H9 (cell line): ENCODE data around the gene CLEC16A. TPM values are rescaled to one million over a fixed set of nuclear protein-coding genes. Genes with fewer than 3 reads are reported as not detected.

Source experiments
- DNase-seq: peaks from one replicate; pipeline ENCODE4 v3.0.0-alpha.2; 2017
- H2AFZ ChIP-seq: one replicate; pipeline ENCODE4 v1.6.1; 2013; ENCODE audit warnings: mild to moderate bottlenecking, low read length, control low read depth, moderate library complexity
- H2AK5ac ChIP-seq: 2 replicates; pipeline ENCODE4 v1.6.1; 2013; ENCODE audit warnings: low read length, control low read depth, mixed read lengths; ENCODE audit not compliant: insufficient read length
- H2BK120ac ChIP-seq: one replicate; pipeline ENCODE4 v1.6.1; 2013; ENCODE audit warnings: low read depth, mild to moderate bottlenecking, low read length, control low read depth, inconsistent platforms; ENCODE audit not compliant: poor library complexity, severe bottlenecking
- H2BK12ac ChIP-seq: 2 replicates; pipeline ENCODE4 v1.6.1; 2013; ENCODE audit warnings: low read length, control low read depth, mixed read lengths, low read depth; ENCODE audit not compliant: insufficient read length
- H2BK15ac ChIP-seq: 2 replicates; pipeline ENCODE4 v1.6.1; 2013; ENCODE audit warnings: low read depth, low read length, control low read depth
- H2BK20ac ChIP-seq: one replicate; pipeline ENCODE4 v1.6.1; 2013; ENCODE audit warnings: low read depth, mild to moderate bottlenecking, low read length, control low read depth, inconsistent platforms; ENCODE audit not compliant: poor library complexity, severe bottlenecking
- H2BK5ac ChIP-seq: 2 replicates; pipeline ENCODE4 v1.6.1; 2013; ENCODE audit warnings: low read length, control low read depth, mixed read lengths; ENCODE audit not compliant: insufficient read length
- H3K14ac ChIP-seq: 2 replicates; pipeline ENCODE4 v1.6.1; 2013; ENCODE audit warnings: low read length, control low read depth; ENCODE audit not compliant: insufficient read depth
- H3K18ac ChIP-seq: 2 replicates; pipeline ENCODE4 v1.6.1; 2013; ENCODE audit warnings: low read depth, mild to moderate bottlenecking, mixed read lengths, low read length, control low read depth; ENCODE audit not compliant: insufficient read length
- H3K23ac ChIP-seq: 2 replicates; pipeline ENCODE4 v1.6.1; 2013; ENCODE audit warnings: low read length, control low read depth, mixed read lengths, low read depth; ENCODE audit not compliant: insufficient read length
- H3K23me2 ChIP-seq: 2 replicates; pipeline ENCODE4 v1.6.1; 2013; ENCODE audit warnings: low read depth, mild to moderate bottlenecking, mixed read lengths, low read length, control low read depth; ENCODE audit not compliant: insufficient read length, poor library complexity, severe bottlenecking
- H3K27ac ChIP-seq: 2 replicates; pipeline ENCODE4 v1.5.1; 2013; ENCODE audit warnings: low read length, control low read depth, mixed read lengths, low read depth; ENCODE audit not compliant: insufficient read length
- H3K27me3 ChIP-seq: 2 replicates; pipeline ENCODE4 v1.6.1; 2013; ENCODE audit warnings: low read length, control low read depth, inconsistent platforms; ENCODE audit not compliant: insufficient read depth
- H3K4ac ChIP-seq: 2 replicates; pipeline ENCODE4 v1.6.1; 2013; ENCODE audit warnings: low read depth, mild to moderate bottlenecking, control low read depth, inconsistent platforms, low read length, moderate library complexity
- H3K4me1 ChIP-seq: 2 replicates; pipeline ENCODE4 v1.6.1; 2013; ENCODE audit warnings: low read length, control low read depth, inconsistent platforms; ENCODE audit not compliant: insufficient read depth
- H3K4me2 ChIP-seq: 2 replicates; pipeline ENCODE4 v1.6.1; 2013; ENCODE audit warnings: low read length, control low read depth, mixed read lengths; ENCODE audit not compliant: insufficient read length, insufficient read depth
- H3K56ac ChIP-seq: 2 replicates; pipeline ENCODE4 v1.6.1; 2013; ENCODE audit warnings: low read depth, mild to moderate bottlenecking, mixed read lengths, low read length, control low read depth; ENCODE audit not compliant: insufficient read length
- H3K79me1 ChIP-seq: 2 replicates; pipeline ENCODE4 v1.6.1; 2013; ENCODE audit warnings: low read depth, mild to moderate bottlenecking, moderate library complexity, low read length, control low read depth, inconsistent platforms; ENCODE audit not compliant: insufficient read depth, poor library complexity, severe bottlenecking
- H3K79me2 ChIP-seq: 2 replicates; pipeline ENCODE4 v1.6.1; 2013; ENCODE audit warnings: low read length, control low read depth, inconsistent platforms; ENCODE audit not compliant: insufficient read depth
- H3K9ac ChIP-seq: 2 replicates; pipeline ENCODE4 v1.6.1; 2013; ENCODE audit warnings: low read length, control low read depth, mixed read lengths; ENCODE audit not compliant: insufficient read length; ENCODE audit errors: extremely low read depth
- H3K9me3 ChIP-seq: one replicate; pipeline ENCODE4 v1.6.1; 2013; ENCODE audit warnings: low read depth, low read length, inconsistent platforms; ENCODE audit not compliant: control insufficient read depth
- H3T11ph ChIP-seq: one replicate; pipeline ENCODE4 v1.6.1; 2013; ENCODE audit warnings: mild to moderate bottlenecking, low read length, control low read depth, inconsistent platforms
- H4K20me1 ChIP-seq: one replicate; pipeline ENCODE4 v1.6.1; 2013; ENCODE audit not compliant: control insufficient read depth, insufficient read length, insufficient read depth
- H4K5ac ChIP-seq: 2 replicates; pipeline ENCODE4 v1.6.1; 2013; ENCODE audit warnings: low read depth, mild to moderate bottlenecking, mixed read lengths, low read length, control low read depth; ENCODE audit not compliant: insufficient read length
- H4K8ac ChIP-seq: replicated peaks from 2 replicates; pipeline ENCODE4 v1.6.1; 2013; ENCODE audit warnings: low read length, control low read depth, mixed read lengths, low read depth; ENCODE audit not compliant: insufficient read length
- H4K91ac ChIP-seq: 2 replicates; pipeline ENCODE4 v1.6.1; 2013; ENCODE audit warnings: low read depth, mild to moderate bottlenecking, moderate library complexity, mixed read lengths, low read length, control low read depth; ENCODE audit not compliant: insufficient read length
- H3K27ac Mint-ChIP-seq, 3 experiments: 2 replicates in 2 of 3; 3 replicates in 1 of 3; pipeline ENCODE4 v1.8.0; 2020 to 2021; ENCODE audit warnings: mixed read lengths in 3 of 3, mild to moderate bottlenecking in 1 of 3, moderate library complexity in 1 of 3
- H3K27me3 Mint-ChIP-seq: 2 replicates; pipeline ENCODE4 v1.8.0; 2021; ENCODE audit warnings: low read depth, mild to moderate bottlenecking, moderate library complexity, mixed read lengths
- H3K36me3 Mint-ChIP-seq, 3 experiments: 2 replicates in 2 of 3; 3 replicates in 1 of 3; pipeline ENCODE4 v1.8.0; 2020 to 2021; ENCODE audit warnings: low read depth in 3 of 3, mixed read lengths in 3 of 3; ENCODE audit not compliant: insufficient read depth in 1 of 3
- H3K4me1 Mint-ChIP-seq, 2 experiments: 2 replicates each; pipeline ENCODE4 v1.8.0; 2020; ENCODE audit warnings: mixed read lengths in 2 of 2
- H3K4me3 Mint-ChIP-seq, 2 experiments: 2 replicates in 1 of 2; 3 replicates in 1 of 2; pipeline ENCODE4 v1.8.0; 2020 to 2021; ENCODE audit warnings: mild to moderate bottlenecking in 2 of 2, mixed read lengths in 2 of 2, moderate library complexity in 1 of 2
- H3K9me3 Mint-ChIP-seq, 2 experiments: 2 replicates in 1 of 2; 3 replicates in 1 of 2; pipeline ENCODE4 v1.8.0; 2020; ENCODE audit warnings: mild to moderate bottlenecking in 2 of 2, mixed read lengths in 2 of 2, moderate library complexity in 1 of 2
- WGBS: extraction: QIAGEN DNeasy Blood & Tissue Kit; methylation state at CpG from one replicate; pipeline ENCODE4 v1.1.7; 2013; ENCODE audit warnings: missing lambda C conversion rate, low lambda C conversion rate, mixed read lengths; ENCODE audit not compliant: insufficient read length; ENCODE audit errors: extremely low coverage; 5-methylcytosine and 5-hydroxymethylcytosine counted together
- total RNA-seq: library from RNA; stranded (reverse); gene quantifications from 2 replicates; pipeline ENCODE4 v1.2.1, GENCODE V29; 2021
- TF ChIP-seq, protein P1 (sequence below): fragments of 200-600 bp; sonication (generic); conservative IDR thresholded peaks from 3 replicates; pipeline ENCODE4 v1.8.0; 2021; ENCODE audit warnings: antibody characterized with exemption, mild to moderate bottlenecking

The CLEC16A gene
- total RNA-seq, 1 experiment from 2014 or later, result 15.2 TPM

DNA sequence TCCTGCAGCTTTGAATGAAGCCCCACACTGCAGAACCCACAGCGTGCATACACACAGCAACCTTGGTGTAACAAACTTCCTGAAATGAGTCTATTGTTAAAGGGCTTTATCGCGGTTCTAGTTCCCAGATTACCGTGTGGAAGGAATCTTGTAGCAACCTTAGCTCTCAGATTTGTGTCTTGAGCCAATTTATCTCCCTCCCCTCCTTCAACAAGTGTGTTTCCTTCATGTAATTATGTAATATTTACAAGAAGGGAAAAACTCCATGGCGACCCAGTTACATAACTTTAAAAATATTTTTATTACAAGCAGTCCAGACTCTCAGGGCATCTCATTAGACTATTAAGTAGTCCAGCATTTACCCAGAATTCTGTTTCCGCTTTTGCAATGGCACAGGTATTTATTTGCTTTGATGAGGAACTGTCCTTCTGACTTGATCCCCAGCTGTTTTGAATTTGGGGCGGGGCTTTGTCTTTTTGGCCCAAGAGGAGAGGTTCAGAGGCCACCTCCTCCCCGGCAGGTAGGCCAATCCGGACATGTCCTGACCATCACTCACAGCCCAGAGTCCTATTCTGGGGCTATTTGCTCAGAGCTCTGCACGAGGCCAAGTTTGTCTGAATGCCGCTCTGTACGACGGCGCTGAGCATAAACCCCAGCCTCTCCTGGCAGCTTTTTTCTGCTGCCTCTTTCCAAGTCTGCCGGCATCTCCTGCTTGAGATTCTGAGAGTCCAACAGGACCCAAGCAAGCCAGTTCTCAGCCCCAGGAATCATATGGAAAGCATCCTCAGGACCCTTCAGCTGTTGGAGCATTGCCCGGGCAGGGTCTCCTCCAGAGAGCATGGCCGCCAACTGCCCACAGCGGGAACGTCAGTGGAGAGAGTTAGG, 35.6 kb downstream of the CLEC16A start:
- Mint-ChIP-seq H3K36me3 (peaks cover 0 to 11% (median 0%) of the 10 kb centered on the region in 3 experiments; a peak in 2 of 7 replicates), H3K4me1 (peaks cover 9 to 29% of the 10 kb centered on the region in 2 experiments), H3K9me3 (no peaks in the 10 kb centered on the region), H3K4me3 (no peak overlapping the region), H3K27ac (peak overlapping the region; percentile 49 to 91 (median 74); a peak in 5 of 7 replicates), H3K27me3 (no peaks in the 10 kb centered on the region)
- H2BK5ac ChIP-seq, result no peak overlapping the region
- no peak overlapping the region for H2BK12ac ChIP-seq
- TF ChIP-seq, protein P1, sequence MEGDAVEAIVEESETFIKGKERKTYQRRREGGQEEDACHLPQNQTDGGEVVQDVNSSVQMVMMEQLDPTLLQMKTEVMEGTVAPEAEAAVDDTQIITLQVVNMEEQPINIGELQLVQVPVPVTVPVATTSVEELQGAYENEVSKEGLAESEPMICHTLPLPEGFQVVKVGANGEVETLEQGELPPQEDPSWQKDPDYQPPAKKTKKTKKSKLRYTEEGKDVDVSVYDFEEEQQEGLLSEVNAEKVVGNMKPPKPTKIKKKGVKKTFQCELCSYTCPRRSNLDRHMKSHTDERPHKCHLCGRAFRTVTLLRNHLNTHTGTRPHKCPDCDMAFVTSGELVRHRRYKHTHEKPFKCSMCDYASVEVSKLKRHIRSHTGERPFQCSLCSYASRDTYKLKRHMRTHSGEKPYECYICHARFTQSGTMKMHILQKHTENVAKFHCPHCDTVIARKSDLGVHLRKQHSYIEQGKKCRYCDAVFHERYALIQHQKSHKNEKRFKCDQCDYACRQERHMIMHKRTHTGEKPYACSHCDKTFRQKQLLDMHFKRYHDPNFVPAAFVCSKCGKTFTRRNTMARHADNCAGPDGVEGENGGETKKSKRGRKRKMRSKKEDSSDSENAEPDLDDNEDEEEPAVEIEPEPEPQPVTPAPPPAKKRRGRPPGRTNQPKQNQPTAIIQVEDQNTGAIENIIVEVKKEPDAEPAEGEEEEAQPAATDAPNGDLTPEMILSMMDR, result no peak
- no peak overlapping the region for H4K5ac ChIP-seq
- H2AFZ ChIP-seq, result no peak overlapping the region
- H4K20me1 ChIP-seq, result no peaks in the 10 kb centered on the region
- H4K91ac ChIP-seq, result no peak overlapping the region
- H3K27me3 ChIP-seq, result no peaks in the 10 kb centered on the region
- no peak overlapping the region for H3K56ac ChIP-seq
- no CpG with 5 or more reads among the region's 19 CpGs for WGBS
- H3K79me2 ChIP-seq, result no peaks in the 10 kb centered on the region
- no peak overlapping the region for H3K18ac ChIP-seq
- no peak overlapping the region for H3K4me2 ChIP-seq
- no peaks in the 10 kb centered on the region for H3K4me1 ChIP-seq
- H3K23ac ChIP-seq, result no peak overlapping the region
- no peaks in the 10 kb centered on the region for H3K23me2 ChIP-seq
- H3K79me1 ChIP-seq, result no peaks in the 10 kb centered on the region
- H3T11ph ChIP-seq, result no peak overlapping the region
- H2AK5ac ChIP-seq, result no peak overlapping the region
- no peak overlapping the region for H3K27ac ChIP-seq
- DNase-seq, result peak; percentile 70
- no peak overlapping the region for H3K9ac ChIP-seq
- no peak overlapping the region for H2BK120ac ChIP-seq
- no peak overlapping the region for H3K14ac ChIP-seq
- H2BK15ac ChIP-seq, result no peak overlapping the region
- H3K9me3 ChIP-seq, result no peaks in the 10 kb centered on the region
- no peak overlapping the region for H4K8ac ChIP-seq
- no peak overlapping the region for H2BK20ac ChIP-seq
- no peak overlapping the region for H3K4ac ChIP-seq
